ENCODE data around the gene AGBL3.
"Not testable (repeated sequence)": the region's sequence is repeated elsewhere in the genome, so short reads cannot be mapped to it uniquely, and the experiment has no call there.

AGBL3 gene

GRCh38 chr7:135160098-135160857 is 174.0 kb downstream of the AGBL3 start:
- in situ Hi-C loops (cut with MboI; ENCODE audit: low pct_unique_long_range_greater_than_20kb, low sequenced_read_pairs) = loop anchor here (25.0 kb wide), 1 partner anchor 173 kb away; the partner anchor contains the start of gene AGBL3
- peak; percentile 76 for DNase-seq

GRCh38 chr7:135160858-135161653 is 174.7 kb downstream of the AGBL3 start:
- peak; percentile 88 for DNase-seq
- in situ Hi-C loops (cut with MboI; ENCODE audit: low pct_unique_long_range_greater_than_20kb, low sequenced_read_pairs) = loop anchor here (25.0 kb wide), 1 partner anchor 174 kb away; the partner anchor contains the start of gene AGBL3

GRCh38 chr7:135161669-135162068 is 175.4 kb downstream of the AGBL3 start:
- in situ Hi-C loops (cut with MboI; ENCODE audit: low pct_unique_long_range_greater_than_20kb, low sequenced_read_pairs) = loop anchor here (25.0 kb wide), 1 partner anchor 174 kb away; the partner anchor contains the start of gene AGBL3
- DNase-seq = no peak

- DNase-seq = no peak
- in situ Hi-C loops (cut with MboI; ENCODE audit: low pct_unique_long_range_greater_than_20kb, low sequenced_read_pairs) = loop anchor here (25.0 kb wide), 1 partner anchor 175 kb away; the partner anchor contains the start of gene AGBL3
These were observed 176.2 kb downstream of the AGBL3 start for GRCh38 chr7:135162382-135163001.

GRCh38 chr7:135164357-135165061 is 178.2 kb downstream of the AGBL3 start:
- in situ Hi-C loops (cut with MboI; ENCODE audit: low pct_unique_long_range_greater_than_20kb, low sequenced_read_pairs) = loop anchor here (25.0 kb wide), 1 partner anchor 177 kb away; the partner anchor contains the start of gene AGBL3
- no peak for DNase-seq

GRCh38 chr7:135165862-135166261 is 179.6 kb downstream of the AGBL3 start:
- in situ Hi-C loops (cut with MboI; ENCODE audit: low pct_unique_long_range_greater_than_20kb, low sequenced_read_pairs) = loop anchor here (25.0 kb wide), 1 partner anchor 179 kb away; the partner anchor contains the start of gene AGBL3
- no peak for DNase-seq

GRCh38 chr7:135166338-135166990 is 180.2 kb downstream of the AGBL3 start:
- in situ Hi-C loops (cut with MboI; ENCODE audit: low pct_unique_long_range_greater_than_20kb, low sequenced_read_pairs) = loop anchor here (25.0 kb wide), 1 partner anchor 179 kb away; the partner anchor contains the start of gene AGBL3
- DNase-seq = no peak

DNA sequence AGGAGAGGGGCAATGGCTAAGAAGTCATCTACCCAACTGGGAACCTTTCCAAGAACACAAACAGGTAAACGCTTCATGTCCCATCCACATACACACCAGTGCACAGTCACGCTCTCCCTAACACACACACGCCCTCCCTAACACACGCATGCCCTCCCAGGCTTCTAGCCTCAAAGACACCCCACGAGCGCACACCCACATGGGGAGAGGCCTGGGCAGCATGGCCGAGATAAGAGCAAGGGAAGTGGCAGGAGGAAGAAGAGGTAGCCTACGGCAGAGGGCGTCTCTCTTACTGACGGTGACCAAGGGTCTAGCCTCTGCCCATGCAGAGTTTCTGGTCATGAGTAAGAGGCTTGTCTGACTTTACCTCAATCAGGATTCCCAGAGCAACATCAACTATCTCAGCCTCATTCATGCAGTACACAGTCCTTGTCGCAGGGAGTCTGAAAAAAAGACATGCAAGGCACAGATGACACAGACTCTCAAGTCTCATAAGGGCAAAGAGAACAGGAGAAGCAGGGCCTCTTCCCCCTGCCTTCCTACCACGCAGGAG is 181.1 kb downstream of the AGBL3 start:
- no peak for DNase-seq
- in situ Hi-C loops (cut with MboI; ENCODE audit: low pct_unique_long_range_greater_than_20kb, low sequenced_read_pairs) = loop anchor here (25.0 kb wide), 1 partner anchor 180 kb away; the partner anchor contains the start of gene AGBL3

GRCh38 chr7:135168001-135168400 is 181.7 kb downstream of the AGBL3 start:
- no peak for DNase-seq

GRCh38 chr7:135168489-135169140 is 182.3 kb downstream of the AGBL3 start:
- DNase-seq = no peak
- in situ Hi-C loops (cut with MboI; ENCODE audit: low pct_unique_long_range_greater_than_20kb, low sequenced_read_pairs) = loop anchor here (25.0 kb wide), 1 partner anchor 181 kb away; the partner anchor contains the start of gene AGBL3

More at GRCh38 chr7:135168001-135168400, 181.7 kb downstream of the AGBL3 start:
- in situ Hi-C loops (cut with MboI; ENCODE audit: low pct_unique_long_range_greater_than_20kb, low sequenced_read_pairs) = loop anchor here (25.0 kb wide), 1 partner anchor 181 kb away; the partner anchor contains the start of gene AGBL3

DNA sequence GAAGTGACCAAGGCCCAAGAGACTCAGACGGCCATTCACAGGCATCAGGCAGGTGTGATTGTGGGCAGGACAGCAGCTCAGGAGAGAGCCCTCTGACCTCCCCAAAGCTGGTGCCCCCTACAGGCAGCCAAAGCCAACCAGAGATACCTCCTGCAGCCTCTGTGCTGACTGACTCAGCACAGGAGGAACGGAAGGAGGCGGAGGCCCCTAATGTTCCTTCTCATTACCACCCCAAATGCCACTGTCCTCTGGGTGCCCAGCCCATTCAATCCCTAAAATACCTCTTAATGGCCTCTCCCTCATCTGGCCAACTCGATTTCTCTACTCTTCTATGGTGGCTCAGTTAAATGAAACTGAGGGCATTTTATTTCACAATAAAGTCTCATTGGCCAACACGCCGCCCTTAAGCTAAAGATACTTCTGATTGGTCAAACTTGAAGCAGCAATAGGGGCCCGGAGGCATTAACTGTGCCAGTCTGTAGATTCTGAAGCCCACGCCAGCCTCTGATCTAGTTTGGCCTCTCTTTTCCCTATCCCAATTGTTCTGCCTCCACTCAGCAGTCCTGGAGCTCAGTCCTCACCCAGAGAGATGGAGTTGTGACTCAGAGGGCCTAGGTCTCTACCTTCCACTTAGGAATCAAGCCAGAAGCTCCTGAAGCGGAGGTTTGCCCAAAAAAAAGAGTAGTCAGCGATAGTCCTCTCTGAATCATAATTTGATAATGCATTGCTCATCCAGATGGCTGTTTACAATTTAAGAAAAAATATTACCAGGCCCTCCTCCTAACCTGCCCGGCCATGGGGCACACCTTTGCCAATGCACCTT is 183.0 kb downstream of the AGBL3 start:
- in situ Hi-C loops (cut with MboI; ENCODE audit: low pct_unique_long_range_greater_than_20kb, low sequenced_read_pairs) = loop anchor here (25.0 kb wide), 1 partner anchor 182 kb away; the partner anchor contains the start of gene AGBL3
- DNase-seq = peak; percentile 68

GRCh38 chr7:135169964-135170273 is 183.6 kb downstream of the AGBL3 start:
- no peak for DNase-seq

GRCh38 chr7:135170274-135170997 is 184.1 kb downstream of the AGBL3 start, which contains the start of gene CYREN:
TSS of gene CYREN (minus strand) at chr7:135170707. CDS start at chr7:135168922, 1,785 bp downstream.
- in situ Hi-C loops (cut with MboI; ENCODE audit: low pct_unique_long_range_greater_than_20kb, low sequenced_read_pairs) = loop anchor here (25.0 kb wide), 1 partner anchor 183 kb away; the partner anchor contains the start of gene AGBL3
- peak; percentile 95 for DNase-seq

More at GRCh38 chr7:135169964-135170273, 183.6 kb downstream of the AGBL3 start:
- in situ Hi-C loops (cut with MboI; ENCODE audit: low pct_unique_long_range_greater_than_20kb, low sequenced_read_pairs) = loop anchor here (25.0 kb wide), 1 partner anchor 183 kb away; the partner anchor contains the start of gene AGBL3

GRCh38 chr7:135170998-135171481 is 184.7 kb downstream of the AGBL3 start:
- in situ Hi-C loops (cut with MboI; ENCODE audit: low pct_unique_long_range_greater_than_20kb, low sequenced_read_pairs) = loop anchor here (25.0 kb wide), 1 partner anchor 184 kb away; the partner anchor contains the start of gene AGBL3
- not testable (repeated sequence) for DNase-seq

DNA sequence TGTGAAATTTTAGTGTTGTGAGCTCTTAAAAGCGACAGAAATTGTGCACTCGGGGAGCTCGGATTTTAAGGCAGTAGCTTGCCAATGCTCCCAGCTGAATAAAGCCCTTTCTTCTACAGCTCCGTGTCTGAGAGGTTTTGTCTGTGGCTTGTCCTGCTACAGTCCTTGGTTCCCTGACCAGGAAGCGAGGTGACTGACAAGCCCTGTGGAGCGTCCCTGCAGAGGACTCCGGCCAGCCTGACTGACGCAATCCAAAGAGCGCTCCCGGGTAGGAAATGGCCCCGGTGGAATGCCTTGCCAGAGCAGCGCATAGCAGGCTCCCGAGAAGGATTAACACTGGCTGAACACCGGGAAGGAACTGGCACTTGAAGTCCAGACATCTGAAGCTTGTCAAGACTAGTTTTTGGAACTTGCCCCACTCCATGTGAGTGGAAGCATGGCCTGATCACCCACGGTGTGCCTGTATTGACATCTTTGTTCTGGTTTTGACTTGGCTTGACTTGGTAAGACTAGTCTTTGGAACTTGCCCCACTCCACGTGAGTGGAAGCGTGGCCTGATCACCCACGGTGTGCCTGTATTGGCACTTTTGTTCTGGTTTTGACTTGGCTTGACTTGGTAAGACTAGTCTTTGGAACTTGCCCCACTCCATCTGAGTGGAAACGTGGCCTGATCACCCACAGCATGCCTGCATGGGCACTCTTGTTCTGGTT is 185.4 kb downstream of the AGBL3 start:
- not testable (repeated sequence) for DNase-seq
- in situ Hi-C loops (cut with MboI; ENCODE audit: low pct_unique_long_range_greater_than_20kb, low sequenced_read_pairs) = loop anchor here (25.0 kb wide), 1 partner anchor 184 kb away; the partner anchor contains the start of gene AGBL3
